Measurements from ENCODE around the gene NCOA3.

NCOA3 gene

GRCh38 chr20:47680804-47681529 is 179.3 kb downstream of the NCOA3 start:
- no peak for DNase-seq (ENCODE audit: low read depth in 3 of 3)

- no peak for DNase-seq (ENCODE audit: low read depth in 3 of 3)
Measured at GRCh38 chr20:47682028-47682783, 180.5 kb downstream of the NCOA3 start.

- DNase-seq (ENCODE audit: low read depth in 3 of 3) = no peak
Measured at GRCh38 chr20:47682916-47683315, 181.2 kb downstream of the NCOA3 start.

GRCh38 chr20:47684306-47685080 is 182.8 kb downstream of the NCOA3 start:
- DNase-seq (ENCODE audit: low read depth in 3 of 3) = no peak

- no peak for DNase-seq (ENCODE audit: low read depth in 3 of 3)
Measured at GRCh38 chr20:47686545-47686944, 184.9 kb downstream of the NCOA3 start.

GRCh38 chr20:47687095-47687987 is 185.7 kb downstream of the NCOA3 start:
- DNase-seq (ENCODE audit: low read depth in 3 of 3) = no peak

GRCh38 chr20:47688385-47689381 is 187.0 kb downstream of the NCOA3 start:
- DNase-seq (ENCODE audit: low read depth in 3 of 3) = no peak

- DNase-seq (ENCODE audit: low read depth in 3 of 3) = no peak
Measured at GRCh38 chr20:47689731-47690130, 188.0 kb downstream of the NCOA3 start.

- DNase-seq (ENCODE audit: low read depth in 3 of 3) = no peak
Measured at GRCh38 chr20:47691625-47692024, 189.9 kb downstream of the NCOA3 start.

- DNase-seq (ENCODE audit: low read depth in 3 of 3) = no peak
Measured at GRCh38 chr20:47694021-47694818, 192.5 kb downstream of the NCOA3 start.

- no peak for DNase-seq (ENCODE audit: low read depth in 3 of 3)
Measured at GRCh38 chr20:47696856-47697255, 195.2 kb downstream of the NCOA3 start.

- no peak for DNase-seq (ENCODE audit: low read depth in 3 of 3)
Measured at GRCh38 chr20:47698142-47698541, 196.5 kb downstream of the NCOA3 start.

GRCh38 chr20:47699818-47700217 is 198.1 kb downstream of the NCOA3 start:
- DNase-seq (ENCODE audit: low read depth in 3 of 3) = no peak

GRCh38 chr20:47700327-47700726 is 198.6 kb downstream of the NCOA3 start:
- DNase-seq (ENCODE audit: low read depth in 3 of 3) = no peak

- no peak for DNase-seq (ENCODE audit: low read depth in 3 of 3)
Measured at GRCh38 chr20:47701612-47702011, 199.9 kb downstream of the NCOA3 start.

- no peak for DNase-seq (ENCODE audit: low read depth in 3 of 3)
Measured at GRCh38 chr20:47703748-47704147, 202.1 kb downstream of the NCOA3 start.

GRCh38 chr20:47704746-47705496 is 203.2 kb downstream of the NCOA3 start:
- no peak for DNase-seq (ENCODE audit: low read depth in 3 of 3)

GRCh38 chr20:47705497-47705856 is 203.8 kb downstream of the NCOA3 start:
- DNase-seq (ENCODE audit: low read depth in 3 of 3) = no peak

- DNase-seq (ENCODE audit: low read depth in 3 of 3) = no peak
Measured at GRCh38 chr20:47706345-47706744, 204.7 kb downstream of the NCOA3 start.
